Stomach smooth muscle (tissue), 2 donors: ENCODE results near the gene LELP1.
"Not testable (repeated sequence)": the region's sequence is repeated elsewhere in the genome, so short reads cannot be mapped to it uniquely, and the experiment has no call there.

Experiments used
- H3K27ac ChIP-seq: one replicate; pipeline ENCODE4 v1.7.0; 2013; ENCODE audit warnings: mild to moderate bottlenecking, low read length, inconsistent platforms
- H3K27me3 ChIP-seq, 2 donors: one replicate each; pipeline ENCODE4 v1.7.0; 2013; ENCODE audit warnings: low read length in 2 of 2; ENCODE audit not compliant: insufficient read depth in 2 of 2, control insufficient read depth in 1 of 2
- H3K36me3 ChIP-seq, 2 donors: one replicate each; pipeline ENCODE4 v1.7.0; 2013; ENCODE audit warnings: low read length in 2 of 2; ENCODE audit not compliant: control insufficient read depth in 2 of 2, insufficient read depth in 2 of 2
- H3K4me1 ChIP-seq: one replicate; pipeline ENCODE4 v1.7.0; 2013; ENCODE audit warnings: low read length; ENCODE audit not compliant: control insufficient read depth, insufficient read depth
- H3K4me3 ChIP-seq, 2 donors: one replicate each; pipeline ENCODE4 v1.7.0; 2013; ENCODE audit warnings: low read length in 2 of 2
- H3K9ac ChIP-seq, 2 donors: one replicate each; pipeline ENCODE4 v1.7.0; 2013; ENCODE audit warnings: low read length in 2 of 2, mild to moderate bottlenecking in 1 of 2
- H3K9me3 ChIP-seq, 2 donors: one replicate each; pipeline ENCODE4 v1.7.0; 2013; ENCODE audit warnings: low read length in 2 of 2; ENCODE audit not compliant: control insufficient read depth in 2 of 2
- donor health status: healthy.
- donor health status: Pancreatic carcinoma.

LELP1 gene

DNA sequence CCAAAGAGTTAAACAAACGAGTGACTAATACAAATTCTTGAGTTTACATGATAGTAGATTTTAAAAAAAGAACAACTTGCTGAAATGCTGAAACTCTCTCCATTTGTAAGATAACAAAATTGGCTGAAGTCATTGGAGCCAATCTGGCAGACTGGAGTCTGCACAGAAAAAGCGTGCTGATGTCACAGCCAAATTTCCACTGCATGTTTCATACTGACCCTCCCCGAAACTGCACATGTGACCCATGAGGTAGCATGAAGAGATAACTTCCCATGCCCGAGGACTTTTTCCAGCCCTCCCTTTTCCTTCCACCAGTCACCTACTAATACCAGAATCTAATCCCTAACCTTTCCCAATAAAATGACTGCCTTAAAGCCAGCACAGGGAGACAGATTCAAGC, 1.2 kb upstream of the LELP1 start:
- no peaks in the 10 kb centered on the region for H3K36me3 ChIP-seq
- no peaks in the 10 kb centered on the region for H3K9me3 ChIP-seq
- no peak overlapping the region for H3K27ac ChIP-seq
- no peak overlapping the region for H3K9ac ChIP-seq
- peaks cover 2 to 10% of the 10 kb centered on the region in 2 donors for H3K27me3 ChIP-seq
- no peak overlapping the region for H3K4me3 ChIP-seq
- no peaks in the 10 kb centered on the region for H3K4me1 ChIP-seq

DNA sequence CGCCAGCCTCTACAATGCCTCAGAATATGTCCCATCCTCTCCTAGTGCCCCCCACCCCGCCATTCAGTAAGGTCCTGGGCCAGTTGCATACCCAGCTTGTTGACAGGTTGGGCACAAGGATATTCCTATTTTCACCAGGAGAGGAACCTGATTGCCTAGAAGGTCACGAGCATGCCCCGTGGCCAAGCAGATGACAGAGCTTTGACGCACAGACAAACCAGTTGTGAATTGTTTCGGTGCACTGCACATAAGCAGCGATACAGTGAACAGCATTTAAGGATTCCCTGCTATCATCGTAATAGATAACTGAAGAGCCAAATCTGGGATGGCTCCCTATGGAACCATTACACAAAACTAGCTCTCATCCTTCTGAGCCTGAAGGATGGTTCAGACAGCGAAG, 3.4 kb downstream of the LELP1 start:
- Histone ChIP-seq H3K4me1 (no peaks in the 10 kb centered on the region), H3K9ac (no peak overlapping the region)

DNA sequence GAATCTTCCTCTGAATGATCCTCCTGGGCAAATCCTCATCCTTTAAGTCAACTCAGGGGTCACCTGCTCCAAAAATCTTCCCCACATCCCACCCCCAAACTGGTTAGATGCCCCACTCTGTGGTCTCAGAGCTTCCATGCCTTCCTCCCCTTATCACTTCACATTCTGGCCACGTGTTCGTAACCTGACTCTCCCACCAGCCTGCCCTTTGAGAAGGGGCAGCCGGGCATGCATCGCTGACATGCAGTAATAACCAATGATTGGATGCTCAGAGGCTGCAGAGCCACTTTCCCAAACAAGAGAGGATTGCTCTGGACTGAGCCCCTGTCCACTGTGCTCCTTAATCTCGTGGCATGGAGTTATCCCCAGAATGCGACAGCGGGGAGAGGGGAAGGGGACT, 7.0 kb downstream of the LELP1 start:
- Histone ChIP-seq H3K9ac (no peak overlapping the region), H3K36me3 (no peaks in the 10 kb centered on the region), H3K4me1 (no peaks in the 10 kb centered on the region), H3K9me3 (no peaks in the 10 kb centered on the region), H3K27me3 (peaks cover 0 to 7% of the 10 kb centered on the region in 2 donors), H3K27ac (no peak overlapping the region), H3K4me3 (no peak overlapping the region)

More for the DNA sequence above, 3.4 kb downstream of the LELP1 start:
- Histone ChIP-seq H3K27me3 (peaks cover 0 to 9% of the 10 kb centered on the region in 2 donors), H3K9me3 (no peaks in the 10 kb centered on the region), H3K36me3 (no peaks in the 10 kb centered on the region), H3K27ac (no peak overlapping the region), H3K4me3 (no peak overlapping the region)

GRCh38 chr1:153212201-153212600, 9.0 kb downstream of the LELP1 start:
- H3K27me3 ChIP-seq = peaks cover 0 to 2% of the 10 kb centered on the region in 2 donors
- no peak overlapping the region for H3K4me3 ChIP-seq
- no peak overlapping the region for H3K9ac ChIP-seq

GRCh38 chr1:153213519-153213918, 10.3 kb downstream of the LELP1 start:
- H3K9ac ChIP-seq = no peak overlapping the region
- peaks cover 0 to 2% of the 10 kb centered on the region in 2 donors for H3K27me3 ChIP-seq
- H3K36me3 ChIP-seq = no peaks in the 10 kb centered on the region
- H3K9me3 ChIP-seq = no peaks in the 10 kb centered on the region
- H3K4me1 ChIP-seq = no peaks in the 10 kb centered on the region
- H3K4me3 ChIP-seq = no peak overlapping the region
- no peak overlapping the region for H3K27ac ChIP-seq

More at GRCh38 chr1:153212201-153212600, 9.0 kb downstream of the LELP1 start:
- Histone ChIP-seq H3K9me3 (no peaks in the 10 kb centered on the region), H3K4me1 (no peaks in the 10 kb centered on the region), H3K27ac (no peak overlapping the region), H3K36me3 (no peaks in the 10 kb centered on the region)

DNA sequence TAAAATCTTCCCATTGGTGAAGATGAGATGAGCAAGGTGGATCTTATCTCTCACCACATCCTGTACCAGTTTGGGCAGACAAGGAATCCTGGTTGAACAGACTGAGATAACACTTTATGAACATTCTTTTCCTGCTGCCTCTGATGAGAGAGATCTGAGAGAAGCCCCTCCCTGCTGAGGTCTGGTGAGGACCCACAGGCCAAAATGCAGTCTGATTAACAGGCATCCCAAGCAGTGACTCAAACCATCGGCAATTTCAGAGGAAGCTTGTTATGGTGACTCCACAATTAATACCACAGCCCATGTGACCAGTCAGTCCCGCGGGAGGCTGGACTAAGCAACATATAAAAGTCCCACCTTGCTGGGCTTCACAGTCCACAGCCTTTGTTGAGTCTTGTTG, 14.0 kb downstream of the LELP1 start, which contains the start of gene PRR9:
Gene PRR9, plus strand, starts transcription at position 373 of the 400 bp plus-strand sequence. CDS start 561 bp downstream, outside the sequence.
- Histone ChIP-seq H3K27me3 (no peaks in the 10 kb centered on the region), H3K36me3 (no peaks in the 10 kb centered on the region), H3K9ac (no peak within 1 kb of the TSS), H3K9me3 (no peaks in the 10 kb centered on the region), H3K4me1 (no peaks in the 10 kb centered on the region), H3K4me3 (no peak within 1 kb of the TSS), H3K27ac (no peak within 1 kb of the TSS)

- no peaks in the 10 kb centered on the region for H3K36me3 ChIP-seq
- H3K27ac ChIP-seq = no peak overlapping the region
- H3K9me3 ChIP-seq = no peaks in the 10 kb centered on the region
- no peak overlapping the region for H3K9ac ChIP-seq
- peaks cover 0 to 2% of the 10 kb centered on the region in 2 donors for H3K27me3 ChIP-seq
- no peak overlapping the region for H3K4me3 ChIP-seq
- H3K4me1 ChIP-seq = peaks cover 2% of the 10 kb centered on the region
These were observed 14.7 kb downstream of the LELP1 start for GRCh38 chr1:153217744-153218416.

DNA sequence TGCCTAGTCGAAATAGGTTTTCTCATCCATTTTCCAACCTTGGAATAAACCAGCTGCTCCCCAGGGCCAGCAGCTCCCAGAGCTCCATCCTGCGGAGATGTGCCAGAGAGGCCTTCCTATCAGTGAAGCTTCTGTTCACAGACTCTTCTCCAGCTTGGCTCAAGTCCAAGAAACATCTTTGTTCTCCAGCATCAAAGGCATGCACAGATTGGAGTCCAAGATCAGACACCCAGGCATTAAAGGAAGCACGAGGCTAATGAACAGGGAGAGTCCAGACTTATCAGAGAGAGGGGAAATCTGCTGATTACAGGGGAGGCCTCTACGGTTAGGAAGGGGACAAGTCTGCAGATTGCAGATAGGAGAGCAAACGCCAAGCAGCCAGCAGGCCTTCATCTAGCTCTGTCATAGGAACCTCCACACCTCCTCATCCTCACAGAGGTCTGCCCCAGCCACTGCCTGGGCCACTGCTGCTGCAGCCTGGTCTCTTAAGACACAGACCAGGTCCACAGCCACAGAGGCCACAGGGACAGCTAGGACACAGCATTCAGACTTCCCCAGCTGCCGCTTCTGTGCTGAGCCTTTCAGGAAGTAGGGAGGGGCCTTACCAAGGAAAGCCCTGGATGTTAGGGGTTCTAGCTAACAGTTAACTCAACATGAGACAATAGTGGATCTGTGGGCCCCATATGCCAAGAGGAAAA, 17.5 kb downstream of the LELP1 start:
- H3K9ac ChIP-seq = no peak overlapping the region
- peaks cover 2% of the 10 kb centered on the region for H3K4me1 ChIP-seq
- no peak overlapping the region for H3K4me3 ChIP-seq
- no peaks in the 10 kb centered on the region for H3K36me3 ChIP-seq
- H3K27ac ChIP-seq = no peak overlapping the region
- H3K27me3 ChIP-seq = peaks cover 0 to 10% of the 10 kb centered on the region in 2 donors
- no peaks in the 10 kb centered on the region for H3K9me3 ChIP-seq

GRCh38 chr1:153223040-153223891, 20.0 kb downstream of the LELP1 start:
- not testable (repeated sequence) for H3K9me3 ChIP-seq, H3K36me3 ChIP-seq, H3K27me3 ChIP-seq, H3K27ac ChIP-seq, H3K4me1 ChIP-seq, H3K9ac ChIP-seq, H3K4me3 ChIP-seq

GRCh38 chr1:153227810-153228209, 24.6 kb downstream of the LELP1 start:
- Histone ChIP-seq H3K9me3 (no peaks in the 10 kb centered on the region), H3K4me1 (no peaks in the 10 kb centered on the region), H3K27ac (no peak overlapping the region), H3K9ac (no peak overlapping the region), H3K4me3 (no peak overlapping the region), H3K27me3 (peaks cover 0 to 8% of the 10 kb centered on the region in 2 donors), H3K36me3 (no peaks in the 10 kb centered on the region)
